K562 (cell line): ENCODE results near the gene MERTK. TPM values are rescaled to one million over a fixed set of nuclear protein-coding genes. Genes with fewer than 3 reads are reported as not detected.

Experiments
- ATAC-seq: fragments of 200-7000 bp; cut with Tn5 transposase; 3 replicates; pipeline ENCODE4 v1.9.1; 2020; ENCODE audit warnings: moderate library complexity
- BruUV-seq: library from RNA; stranded (reverse); fragments of 400-500 nt; replicated peaks from 2 replicates; lab custom pipeline; 2021; lab: Mats Ljungman, UMichigan
- CTCF ChIA-PET: fragments of 300-600 bp; formaldehyde crosslinking; extraction: SDS; loops from one replicate; lab custom pipeline; 2021; ENCODE audit warnings: low intra/inter-chr PET ratio; lab: Yijun Ruan, JAX
- POLR2A ChIA-PET: fragments of 300-600, 350-650 bp; sonication (Branson Sonifier 250); formaldehyde crosslinking; extraction: SDS; loops from one replicate; lab custom pipeline; 2021; ENCODE audit warnings: antibody characterized with exemption, inconsistent platforms; lab: Yijun Ruan, JAX
- DNase-seq, 4 experiments: peaks; one replicate each; pipeline versions ENCODE4 v3.0.0 to v3.0.0-alpha.2; 2011 to 2018; ENCODE audit warnings: low spot score in 3 of 4, mixed read lengths in 3 of 4; ENCODE audit errors: extremely low read depth in 1 of 4
- FAIRE-seq: peaks from 2 replicates; lab custom pipeline; 2011; peaks lifted over from hg19 to GRCh38; lab: Jason Lieb, UNC
- H2AFZ ChIP-seq: 2 replicates; pipeline ENCODE4 v1.6.0; 2011; ENCODE audit warnings: low read depth, low read length, control low read depth, inconsistent platforms
- H3K27ac ChIP-seq: fragments of 200-600 bp; 3 replicates; pipeline ENCODE4 v1.8.0; 2011; ENCODE audit warnings: low read depth, mild to moderate bottlenecking, control low read depth, inconsistent platforms, low read length, moderate library complexity, mixed read lengths; ENCODE audit errors: extremely low read depth
- H3K27me3 ChIP-seq, 2 experiments: fragments of 300-600 bp in 1 of 2; 2 replicates in 1 of 2; 3 replicates in 1 of 2; pipeline versions ENCODE4 v1.6.0 to v1.8.0; 2011; ENCODE audit warnings: inconsistent platforms in 2 of 2, low read length in 2 of 2, mild to moderate bottlenecking in 1 of 2, mixed read lengths in 1 of 2, moderate library complexity in 1 of 2; ENCODE audit not compliant: control insufficient read depth in 2 of 2, insufficient read depth in 2 of 2
- H3K36me3 ChIP-seq: fragments of 300-600 bp; 3 replicates; pipeline ENCODE4 v1.8.0; 2011; ENCODE audit warnings: mild to moderate bottlenecking, low read length, inconsistent platforms; ENCODE audit not compliant: control insufficient read depth, insufficient read depth
- H3K4me1 ChIP-seq, 2 experiments: fragments of 200-600 bp in 1 of 2; replicated peaks in 1 of 2; 2 replicates in 1 of 2; 3 replicates in 1 of 2; pipeline versions ENCODE4 v1.5.1 to v1.8.0; 2011; ENCODE audit warnings: inconsistent platforms in 2 of 2, low read length in 2 of 2, mild to moderate bottlenecking in 1 of 2, mixed read lengths in 1 of 2, moderate library complexity in 1 of 2; ENCODE audit not compliant: control insufficient read depth in 2 of 2, insufficient read depth in 2 of 2
- H3K4me2 ChIP-seq: 2 replicates; pipeline ENCODE4 v1.6.1; 2011; ENCODE audit warnings: low read length, control low read depth, inconsistent platforms, mixed read lengths; ENCODE audit not compliant: insufficient read depth
- H3K4me3 ChIP-seq: fragments of 200-600 bp; sonication (generic), shearing (Covaris generic); 2 replicates; pipeline ENCODE4 v1.5.1; 2016; ENCODE audit warnings: control low read depth, inconsistent platforms
- H3K79me2 ChIP-seq: fragments of 200-600 bp; 3 replicates; pipeline ENCODE4 v1.8.0; 2011; ENCODE audit warnings: low read length, inconsistent platforms; ENCODE audit not compliant: control insufficient read depth, insufficient read depth
- H3K9ac ChIP-seq, 2 experiments: 2 replicates each; pipeline versions ENCODE4 v1.6.0 to v1.6.1; 2011; ENCODE audit warnings: low read depth in 2 of 2, low read length in 2 of 2, control low read depth in 1 of 2, inconsistent platforms in 1 of 2, mild to moderate bottlenecking in 1 of 2, mixed read lengths in 1 of 2; ENCODE audit not compliant: insufficient read depth in 1 of 2
- H3K9me1 ChIP-seq: one replicate; pipeline ENCODE4 v1.6.0; 2011; ENCODE audit warnings: inconsistent platforms, mild to moderate bottlenecking, low read length, moderate library complexity; ENCODE audit not compliant: control insufficient read depth, insufficient read depth
- H3K9me3 ChIP-seq: replicated peaks from 2 replicates; pipeline ENCODE4 v1.5.1; 2011; ENCODE audit warnings: low read depth, low read length, inconsistent platforms; ENCODE audit not compliant: control insufficient read depth, insufficient read depth
- H4K20me1 ChIP-seq: replicated peaks from 2 replicates; pipeline ENCODE4 v1.6.1; 2011; ENCODE audit warnings: low read length, inconsistent platforms, mixed read lengths; ENCODE audit not compliant: control insufficient read depth, insufficient read depth
- CCAR2 ChIP-seq: fragments of 200-400 bp; formaldehyde crosslinking; IDR thresholded peaks from 2 replicates; pipeline ENCODE4 v1.6.1; 2017; ENCODE audit warnings: mild to moderate bottlenecking, low read depth, low read length
- DEAF1 ChIP-seq: fragments of 450-650 bp; formaldehyde crosslinking; IDR thresholded peaks from 2 replicates; pipeline ENCODE4 v1.4.0; 2020; ENCODE audit warnings: mild to moderate bottlenecking, moderate library complexity
- FOXA1 ChIP-seq: fragments of 450-650 bp; IDR thresholded peaks from 2 replicates; pipeline ENCODE4 v1.6.1; 2016; ENCODE audit warnings: mild to moderate bottlenecking, borderline replicate concordance
- GATAD2A ChIP-seq: fragments of 450-650 bp; IDR thresholded peaks from 2 replicates; pipeline ENCODE4 v1.6.1; 2017
- HDAC3 ChIP-seq: fragments of 450-650 bp; IDR thresholded peaks from 2 replicates; pipeline ENCODE4 v1.6.1; 2018; ENCODE audit warnings: borderline replicate concordance, mild to moderate bottlenecking, moderate library complexity; ENCODE audit not compliant: partially characterized antibody
- KLF16 ChIP-seq: IDR thresholded peaks from 2 replicates; pipeline ENCODE4 v1.6.1; 2016; ENCODE audit warnings: antibody characterized with exemption
- MCM2 ChIP-seq: fragments of 450-650 bp; IDR thresholded peaks from 2 replicates; pipeline ENCODE4 v1.6.1; 2017; ENCODE audit warnings: low read depth, mild to moderate bottlenecking
- NCOR1 ChIP-seq: fragments of 450-650 bp; IDR thresholded peaks from 2 replicates; pipeline ENCODE4 v1.6.1; 2016; ENCODE audit warnings: mild to moderate bottlenecking, moderate library complexity
- PHF20 ChIP-seq: fragments of 450-650 bp; IDR thresholded peaks from 2 replicates; pipeline ENCODE4 v1.6.1; 2018; ENCODE audit not compliant: partially characterized antibody
- TAF9B ChIP-seq: fragments of 450-650 bp; IDR thresholded peaks from 2 replicates; pipeline ENCODE4 v1.6.1; 2018; ENCODE audit warnings: mild to moderate bottlenecking; ENCODE audit not compliant: partially characterized antibody
- TCF7L2 ChIP-seq: fragments of 150-350 bp; IDR thresholded peaks from 2 replicates; pipeline ENCODE4 v1.6.1; 2016; ENCODE audit warnings: low read depth, mild to moderate bottlenecking, low read length, moderate library complexity
- TFAP4 ChIP-seq: sonication (generic); formaldehyde crosslinking; IDR thresholded peaks from 2 replicates; pipeline ENCODE4 v1.8.0; 2022; ENCODE audit warnings: missing genetic modification reagents, mild to moderate bottlenecking, moderate library complexity, borderline replicate concordance
- USF2 ChIP-seq: sonication (generic); formaldehyde crosslinking; IDR thresholded peaks from 2 replicates; pipeline ENCODE4 v1.5.0; 2020; ENCODE audit warnings: missing genetic modification reagents
- ZNF561 ChIP-seq: fragments of 450-650 bp; formaldehyde crosslinking; conservative IDR thresholded peaks from 2 replicates; pipeline ENCODE4 v1.4.0; 2020; ENCODE audit warnings: mild to moderate bottlenecking, moderate library complexity
- in situ Hi-C: fragments of 300-500 bp; cut with MboI; formaldehyde crosslinking; loops from 4 replicates; pipeline ENCODE4 v1.15.0; 2018; ENCODE audit warnings: inconsistent platforms, mixed read lengths
- intact Hi-C: fragments of 100-400 bp; cut with micrococcal nuclease; formaldehyde crosslinking; loops from 2 replicates; pipeline ENCODE4 v1.14.2; 2022
- polyA plus RNA-seq, 8 experiments: library from polyadenylated mRNA; depleted of rRNA in 4 of 8; stranded (reverse) in 5 of 8; unstranded in 3 of 8; fragments of >200 nt; fragmentation: Nextera tagmentation in 2 of 8; fragmentation: Illumina TruSeq in 1 of 8; extraction: Ambion mirVana in 2 of 8; extraction: Trizol in 1 of 8; gene quantifications; 2 replicates each; pipeline versions ENCODE4 v1.2.1 to v1.2.3, GENCODE V29; 2011 to 2014; ENCODE audit warnings: inconsistent platforms in 1 of 8, missing spikeins in 1 of 8
- total RNA-seq, 7 experiments: library from RNA; depleted of rRNA in 6 of 7; stranded (reverse); fragments of >200 nt in 6 of 7; fragmentation: Illumina TruSeq in 2 of 7; extraction: Trizol in 2 of 7; gene quantifications; 2 replicates each; pipeline versions ENCODE4 v1.2.1 to v1.2.3, GENCODE V29; 2011 to 2021; ENCODE audit warnings: low replicate concordance in 1 of 7
- TF ChIP-seq, protein P1 (sequence below): fragments of 450-650 bp; conservative IDR thresholded peaks from 2 replicates; pipeline ENCODE4 v1.6.1; 2016; ENCODE audit warnings: missing genetic modification characterization, low read depth, mild to moderate bottlenecking, missing compliant biosample characterization, moderate library complexity
- TF ChIP-seq, protein P2 (sequence below): fragments of 250-450 bp; sonication (Bioruptor Pico); IDR thresholded peaks from 2 replicates; pipeline ENCODE4 v1.8.0; 2021; ENCODE audit warnings: moderate library complexity, mild to moderate bottlenecking, inconsistent platforms
- TF ChIP-seq, protein P3 (sequence below): fragments of 250-450 bp; sonication (Bioruptor Pico); IDR thresholded peaks from 2 replicates; pipeline ENCODE4 v1.8.0; 2021; ENCODE audit warnings: borderline replicate concordance, mild to moderate bottlenecking, moderate library complexity; ENCODE audit not compliant: poor library complexity, severe bottlenecking

The MERTK gene
- total and polyA plus RNA-seq, 9 of the 15 experiments (the other 6 are each of a cell fraction or from before 2014, with no cell fraction given), result 0.23 to 1.6 (median 0.74) TPM

GRCh38 chr2:112001942-112002341 is 103.5 kb downstream of the MERTK start:
- no peaks in the 10 kb centered on the region for H3K36me3 ChIP-seq
- CTCF ChIA-PET, result no interaction called here
- H3K27ac ChIP-seq, result no peak overlapping the region
- TF ChIP-seq TCF7L2 (no peak), HDAC3 (no peak), PHF20 (no peak), CCAR2 (no peak), NCOR1 (no peak), USF2 (CRISPR knock-in tag) (no peak), KLF16 (no peak), TFAP4 (no peak), MCM2 (no peak), TAF9B (no peak), GATAD2A (no peak), FOXA1 (no peak), DEAF1 (no peak), ZNF561 (no peak)
- TF ChIP-seq, protein P1, sequence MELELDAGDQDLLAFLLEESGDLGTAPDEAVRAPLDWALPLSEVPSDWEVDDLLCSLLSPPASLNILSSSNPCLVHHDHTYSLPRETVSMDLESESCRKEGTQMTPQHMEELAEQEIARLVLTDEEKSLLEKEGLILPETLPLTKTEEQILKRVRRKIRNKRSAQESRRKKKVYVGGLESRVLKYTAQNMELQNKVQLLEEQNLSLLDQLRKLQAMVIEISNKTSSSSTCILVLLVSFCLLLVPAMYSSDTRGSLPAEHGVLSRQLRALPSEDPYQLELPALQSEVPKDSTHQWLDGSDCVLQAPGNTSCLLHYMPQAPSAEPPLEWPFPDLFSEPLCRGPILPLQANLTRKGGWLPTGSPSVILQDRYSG, result no peak
- TF ChIP-seq, protein P2, sequence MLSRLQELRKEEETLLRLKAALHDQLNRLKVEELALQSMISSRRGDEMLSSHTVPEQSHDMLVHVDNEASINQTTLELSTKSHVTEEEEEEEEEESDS, result no peak
- TF ChIP-seq, protein P3, sequence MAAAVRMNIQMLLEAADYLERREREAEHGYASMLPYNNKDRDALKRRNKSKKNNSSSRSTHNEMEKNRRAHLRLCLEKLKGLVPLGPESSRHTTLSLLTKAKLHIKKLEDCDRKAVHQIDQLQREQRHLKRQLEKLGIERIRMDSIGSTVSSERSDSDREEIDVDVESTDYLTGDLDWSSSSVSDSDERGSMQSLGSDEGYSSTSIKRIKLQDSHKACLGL (CRISPR knock-in tag), result no peak
- no peak for DNase-seq
- no peaks in the 10 kb centered on the region for H4K20me1 ChIP-seq
- H3K4me2 ChIP-seq, result no peak overlapping the region
- in situ Hi-C loops, result no loop called here
- no peak for ATAC-seq
- intact Hi-C loops, result no loop called here
- no peak overlapping the region for H2AFZ ChIP-seq
- no peaks in the 10 kb centered on the region for H3K9me3 ChIP-seq
- no peak overlapping the region for H3K4me3 ChIP-seq
- no TSS peak for BruUV-seq
- H3K9me1 ChIP-seq, result no peaks in the 10 kb centered on the region
- H3K4me1 ChIP-seq, result peaks cover 0 to 3% of the 10 kb centered on the region in 2 experiments; a peak in 1 of 5 replicates
- FAIRE-seq, result no peak
- no peaks in the 10 kb centered on the region for H3K79me2 ChIP-seq
- POLR2A ChIA-PET, result no interaction called here
- H3K9ac ChIP-seq, result no peak overlapping the region
- no peaks in the 10 kb centered on the region for H3K27me3 ChIP-seq
